GM18907 (cell line): ENCODE measurements around the gene FUT2.
"Not testable (repeated sequence)": the region's sequence is repeated elsewhere in the genome, so short reads cannot be mapped to it uniquely, and the experiment has no call there.

Experiments
- ATAC-seq: cut with Tn5 transposase; IDR thresholded peaks from one replicate; pipeline ENCODE4 v1.9.1; 2021; ENCODE audit warnings: mild to moderate bottlenecking, moderate library complexity; ENCODE audit not compliant: unreplicated experiment

FUT2 gene

DNA sequence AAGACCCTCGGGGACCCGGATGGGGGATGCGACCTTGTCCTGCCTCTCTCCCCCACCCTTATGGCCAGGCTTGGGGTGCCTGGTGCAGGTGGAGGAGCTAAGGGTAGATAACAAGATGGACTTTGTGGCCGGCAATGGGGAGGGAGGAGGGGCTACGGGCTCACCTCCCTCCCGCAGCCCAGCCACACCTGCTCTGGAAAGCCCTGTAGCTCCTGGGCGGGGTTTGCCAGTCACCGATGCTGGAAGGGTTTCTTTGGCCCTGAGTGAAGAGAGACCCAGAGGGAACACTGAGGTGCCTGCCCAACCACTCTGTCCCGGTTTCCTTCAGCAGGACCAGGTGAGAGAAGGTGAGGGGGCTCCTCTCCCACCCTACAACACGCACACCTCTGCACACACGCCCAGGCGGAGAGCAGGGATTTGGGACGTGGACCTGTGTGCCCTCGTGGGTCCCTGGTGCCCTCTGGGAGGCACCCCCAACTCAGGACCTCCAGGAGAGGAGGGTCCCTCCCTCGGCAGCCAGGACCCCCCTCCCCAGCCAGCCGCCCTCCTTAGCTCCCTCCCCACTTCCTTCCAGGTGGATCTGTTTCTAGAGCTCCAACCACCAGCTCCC lies at the start of gene FUT2:
Gene FUT2 (plus strand): TSS at position 229 of the 610 bp plus-strand sequence. CDS start 6,986 bp downstream, outside the sequence.
- no peak for ATAC-seq

DNA sequence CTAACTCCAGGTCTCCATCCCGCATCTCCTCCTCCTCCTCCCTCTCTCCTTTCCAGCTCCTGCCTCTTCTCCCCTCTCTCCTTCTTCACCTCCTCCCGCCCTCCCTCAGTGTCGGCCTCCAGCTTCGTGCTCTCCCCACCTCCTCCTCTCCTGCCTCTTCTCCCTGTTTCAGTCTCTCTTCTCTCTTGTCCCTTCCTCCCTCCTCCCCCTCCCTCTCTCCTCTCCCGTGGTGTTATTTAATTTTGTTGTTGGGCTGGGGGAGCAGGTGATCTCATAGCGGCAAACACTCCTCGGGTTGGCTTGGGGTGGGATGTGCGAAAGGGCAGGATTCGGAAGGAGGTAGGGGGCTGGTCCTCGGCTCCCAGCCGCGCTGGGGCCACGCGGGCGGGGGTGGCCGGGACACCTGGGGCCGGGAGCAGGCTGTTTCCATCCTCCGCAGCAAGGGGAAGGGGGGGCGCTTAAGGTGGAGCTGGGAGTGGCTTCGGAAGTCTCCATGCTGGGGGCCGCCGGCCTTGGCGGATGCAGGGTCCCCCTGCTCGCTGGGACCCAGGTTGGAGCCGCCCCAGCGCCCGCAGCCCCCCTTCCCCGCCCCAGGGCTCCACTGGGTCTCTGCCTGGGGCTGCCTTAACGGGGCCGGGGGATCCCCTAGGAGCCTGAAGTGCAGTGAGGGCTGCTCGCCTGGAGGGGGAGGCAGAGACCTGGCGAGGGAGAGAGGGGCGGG lies 49.6 kb upstream of the FUT2 start, which contains the start of gene CA11:
Gene CA11 (minus strand): TSS at position 187 of the 721 bp plus-strand sequence. CDS start 555 bp downstream, outside the sequence.
- peak; percentile 61 for ATAC-seq

DNA sequence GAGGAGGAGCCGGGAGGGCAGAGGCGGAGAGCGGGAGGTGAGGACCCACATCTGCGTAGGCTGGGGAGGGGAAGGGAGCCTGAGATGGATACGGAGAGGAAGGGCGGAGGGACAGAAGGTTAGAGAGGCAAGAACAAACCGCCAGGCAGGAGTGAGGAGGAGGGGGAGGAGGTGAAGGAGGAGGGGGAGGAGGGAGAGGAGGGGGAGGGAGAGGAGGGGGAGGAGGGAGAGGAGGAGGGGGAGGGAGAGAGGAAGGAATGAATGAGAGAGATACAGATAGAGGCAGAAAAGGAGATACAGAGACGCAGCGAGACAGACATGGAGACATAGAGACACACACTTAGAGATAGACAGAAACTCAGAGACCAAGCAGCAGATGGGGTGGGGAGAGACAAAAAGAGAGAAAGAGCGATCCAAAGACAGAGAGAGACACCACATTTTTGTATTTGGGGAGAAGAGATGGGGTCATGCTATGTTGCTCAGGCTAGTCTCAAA lies 49.0 kb upstream of the FUT2 start:
- ATAC-seq = no peak

DNA sequence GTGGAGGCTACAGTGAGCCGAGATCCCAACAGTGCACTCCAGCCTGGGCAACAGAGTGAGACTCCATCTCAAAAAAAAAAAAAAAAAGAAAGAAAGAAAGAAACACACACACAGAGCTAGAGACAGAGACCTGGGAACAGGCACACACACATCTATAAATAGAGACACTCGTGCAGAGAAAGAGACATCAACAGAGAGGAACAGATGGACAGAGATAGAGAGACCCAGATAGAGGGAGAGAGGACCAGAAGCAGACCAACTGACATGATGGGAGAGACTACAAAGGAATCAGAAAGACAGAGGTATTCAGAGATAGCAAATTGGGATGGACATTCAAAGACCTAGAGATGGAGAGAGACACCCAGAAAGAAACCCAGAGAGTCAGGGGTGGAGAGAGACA lies 47.6 kb upstream of the FUT2 start:
- no peak for ATAC-seq

DNA sequence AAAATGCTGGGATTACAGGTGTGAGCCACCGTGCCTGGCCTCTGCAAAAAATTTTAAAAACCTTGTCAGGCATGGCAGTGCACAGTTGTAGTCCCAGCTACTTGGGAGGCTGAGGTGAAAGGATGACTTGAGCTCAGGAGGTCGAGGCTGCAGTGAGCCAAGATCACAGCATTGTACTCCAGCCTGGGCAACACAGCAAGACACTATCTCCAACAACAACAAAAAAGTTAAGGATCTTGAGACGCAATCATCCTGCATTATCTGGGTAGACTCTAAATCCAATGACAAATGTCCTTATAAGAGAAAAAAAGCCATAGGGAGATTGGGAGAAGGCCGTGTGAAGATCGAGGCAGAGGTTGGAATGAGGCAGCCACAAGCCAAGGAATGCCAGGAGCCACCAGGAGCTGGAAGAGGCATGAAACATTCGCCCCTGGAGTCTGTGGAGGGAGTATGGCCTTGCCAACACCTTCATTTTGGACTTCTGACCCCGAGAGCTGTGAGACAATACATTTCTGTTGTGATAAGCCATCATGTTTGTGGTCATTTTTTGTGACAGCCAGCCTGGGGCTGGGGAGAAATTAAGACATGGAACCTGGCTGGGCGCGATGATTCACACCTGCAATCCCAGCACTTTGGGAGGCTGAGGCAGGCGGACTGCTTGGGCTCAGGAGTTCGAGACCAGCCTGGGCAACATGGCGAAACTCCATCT lies 44.6 kb upstream of the FUT2 start:
- ATAC-seq = no peak

DNA sequence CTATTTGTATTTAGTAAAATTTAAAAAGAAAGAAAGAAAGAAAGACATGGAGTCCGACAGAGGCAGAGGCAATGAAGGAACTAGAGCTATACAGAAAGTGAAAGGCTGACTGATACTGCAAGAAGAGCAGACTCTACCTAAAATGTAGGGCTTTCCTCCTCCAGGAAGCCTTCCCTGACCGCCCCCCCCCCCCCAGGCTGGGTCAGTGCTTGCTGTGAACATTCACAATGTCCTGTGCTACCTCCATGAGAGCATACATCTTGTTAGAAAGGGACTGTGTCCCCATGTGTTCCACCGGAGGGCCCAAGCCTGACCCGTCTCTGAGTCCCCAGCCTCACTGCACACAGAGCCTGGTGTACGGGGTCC lies 44.1 kb upstream of the FUT2 start:
- ATAC-seq = no peak

DNA sequence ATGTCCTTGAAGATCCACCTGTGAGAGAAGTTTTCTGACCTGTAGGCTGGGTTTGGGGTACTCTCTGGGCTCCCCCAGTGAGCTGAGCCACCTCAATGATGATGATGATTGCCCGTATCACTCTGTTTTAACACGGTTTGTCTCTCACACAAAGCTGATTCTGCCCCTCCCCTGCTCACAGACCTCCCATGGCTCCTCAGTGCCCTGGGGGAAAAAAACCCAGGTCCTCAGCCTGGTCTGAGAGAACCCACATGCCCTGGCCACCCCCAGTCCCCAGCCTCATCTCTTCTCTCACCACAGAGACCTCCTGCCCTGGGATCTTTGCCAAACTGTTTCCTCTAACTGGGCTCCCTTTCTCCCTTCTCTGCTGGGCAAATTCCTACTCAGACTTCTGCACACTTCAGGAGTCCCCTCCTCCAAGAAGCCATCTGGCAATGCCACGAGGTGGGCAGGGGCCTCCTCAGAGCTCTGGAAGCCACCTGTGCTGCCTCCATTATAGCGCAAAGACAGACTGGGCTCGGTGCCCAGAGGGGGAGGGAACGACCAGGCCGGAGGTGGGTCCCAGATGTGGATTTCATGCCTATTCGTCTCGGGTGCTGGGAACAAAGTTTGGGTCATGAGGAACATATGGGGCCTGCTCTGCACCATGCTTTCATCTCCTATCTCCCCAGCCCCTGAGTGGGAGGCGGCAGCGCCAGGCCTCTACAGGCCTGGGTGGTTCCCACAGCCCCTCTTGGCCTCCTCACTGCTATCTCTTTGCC lies 41.3 kb upstream of the FUT2 start:
- ATAC-seq = no peak

DNA sequence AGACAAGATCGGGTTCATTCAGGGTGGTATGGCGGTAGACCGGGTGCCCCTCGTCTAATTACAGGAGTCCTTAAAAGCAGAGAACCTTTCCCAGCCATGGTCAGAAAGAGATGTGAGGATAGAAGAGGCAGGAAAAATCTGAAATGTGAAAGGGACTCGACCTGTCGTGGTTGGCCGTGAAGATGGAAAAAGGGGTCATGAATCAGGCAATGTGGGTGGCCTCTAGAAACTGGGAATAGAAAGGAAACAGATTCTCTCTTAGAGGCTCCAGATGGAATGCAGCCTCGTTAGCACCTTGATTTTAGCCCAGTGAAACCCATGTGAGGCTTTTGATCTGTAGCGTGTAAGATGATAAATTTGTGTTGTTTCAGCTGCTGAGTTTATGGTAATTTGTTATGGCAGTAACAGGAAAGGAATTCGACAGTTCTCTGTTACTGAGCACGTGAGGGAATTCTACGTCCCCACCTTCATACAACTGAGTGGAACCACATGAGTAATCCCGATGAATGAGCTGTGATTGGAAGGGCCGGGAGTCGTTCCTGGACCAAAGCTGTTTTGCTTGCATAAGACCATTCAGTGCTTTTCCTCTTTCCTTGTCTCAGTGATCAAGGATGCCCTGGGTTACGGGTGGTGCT lies 38.8 kb upstream of the FUT2 start:
- no peak for ATAC-seq

DNA sequence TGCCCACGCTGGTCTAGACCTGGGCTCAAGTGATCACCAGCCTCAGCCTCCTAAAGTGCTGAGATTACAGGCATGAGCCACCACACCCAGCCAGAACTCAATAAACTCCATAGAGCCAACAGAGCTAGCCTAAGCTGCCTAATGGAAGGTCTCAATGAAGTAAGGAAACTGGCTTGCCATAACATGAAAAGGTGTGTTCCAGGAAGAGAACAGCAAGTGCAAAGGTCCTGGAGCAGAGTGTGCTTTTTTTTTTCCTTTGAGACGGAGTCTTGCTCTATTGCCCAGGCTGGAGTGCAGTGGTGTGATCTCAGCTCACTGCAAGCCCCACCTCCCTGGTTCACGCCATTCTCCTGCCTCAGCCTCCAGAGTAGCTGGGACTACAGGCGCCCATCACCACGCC lies 37.9 kb upstream of the FUT2 start:
- ATAC-seq = not testable (repeated sequence)

DNA sequence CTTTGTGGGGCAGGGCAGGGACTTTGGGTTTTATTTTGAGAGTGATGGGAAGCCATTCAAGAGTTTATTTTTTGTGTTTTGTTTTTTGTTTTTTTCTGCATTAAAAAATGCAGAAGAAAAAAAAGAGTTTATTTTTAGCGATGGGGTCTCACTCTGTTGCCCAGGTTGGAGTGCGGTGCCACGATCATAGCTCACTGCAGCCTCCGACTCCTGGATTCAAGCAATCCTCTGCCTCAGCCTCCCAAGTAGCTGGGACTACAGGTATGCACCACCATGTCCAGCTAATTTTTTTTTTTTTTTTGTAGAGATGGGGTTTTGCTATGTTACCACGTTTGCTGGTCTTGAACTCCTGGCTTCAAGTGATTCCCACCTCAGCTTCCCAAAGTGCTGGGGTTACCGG lies 37.3 kb upstream of the FUT2 start:
- no peak for ATAC-seq

DNA sequence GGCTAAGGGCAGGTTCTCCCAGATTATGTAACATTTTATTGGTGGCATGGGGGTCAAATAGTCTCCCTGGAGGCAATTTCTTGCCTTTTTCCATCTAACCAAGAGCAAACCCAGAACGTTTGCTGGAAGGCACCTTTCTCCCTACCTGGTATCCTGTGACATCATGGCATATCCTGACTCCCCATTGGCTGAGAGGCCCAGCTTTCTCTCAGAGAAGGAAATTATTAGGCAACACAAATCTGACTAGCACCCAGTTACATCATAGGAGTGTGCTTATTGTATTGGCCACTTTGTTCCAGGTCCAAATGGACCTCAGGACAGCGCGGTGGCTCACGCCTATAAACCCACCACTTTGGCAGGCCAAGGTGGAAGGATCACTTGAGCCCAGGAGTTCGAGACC lies 36.0 kb upstream of the FUT2 start:
- no peak for ATAC-seq

DNA sequence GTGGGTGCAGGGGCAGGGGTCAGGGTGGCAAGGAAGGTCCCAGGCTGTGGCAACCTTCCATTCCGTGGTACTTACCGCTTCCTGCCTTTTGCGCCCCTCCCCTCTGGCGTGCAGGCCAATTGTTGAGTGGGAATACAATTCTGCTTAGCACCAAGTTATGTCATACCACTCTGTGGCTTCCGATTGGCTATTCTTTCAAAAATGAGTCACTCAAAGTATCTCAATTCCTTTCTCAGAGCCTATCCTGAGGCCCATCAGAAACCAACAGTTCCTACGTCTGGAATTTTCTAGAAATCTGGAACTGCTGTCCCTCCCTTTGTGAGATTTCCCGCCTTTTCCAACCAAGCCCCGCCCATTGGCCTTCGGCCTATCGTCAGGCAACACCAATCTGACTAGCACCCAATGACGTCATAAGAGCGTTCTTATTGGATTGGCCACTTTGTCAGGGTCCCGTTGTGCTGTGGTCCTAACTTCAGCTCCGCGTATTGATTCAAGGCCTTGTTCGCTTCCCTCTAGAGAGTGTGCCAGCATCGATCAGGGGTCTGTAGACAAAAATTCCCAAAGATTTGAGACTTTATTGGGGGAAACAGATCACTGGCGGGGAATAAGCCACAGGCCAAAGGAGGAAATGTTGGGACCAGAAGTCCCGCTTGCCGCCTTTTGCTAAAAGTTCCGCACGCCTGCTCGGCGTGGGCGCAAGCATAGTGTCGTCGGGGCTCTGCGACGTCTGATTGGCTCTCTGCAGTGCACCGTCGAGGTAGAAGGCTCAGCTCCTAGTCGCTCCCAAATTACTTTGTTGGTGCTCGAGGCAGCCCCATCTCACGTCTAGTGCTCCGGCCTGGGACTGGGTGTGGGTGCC lies 34.7 kb upstream of the FUT2 start:
- peak; percentile 89 for ATAC-seq

DNA sequence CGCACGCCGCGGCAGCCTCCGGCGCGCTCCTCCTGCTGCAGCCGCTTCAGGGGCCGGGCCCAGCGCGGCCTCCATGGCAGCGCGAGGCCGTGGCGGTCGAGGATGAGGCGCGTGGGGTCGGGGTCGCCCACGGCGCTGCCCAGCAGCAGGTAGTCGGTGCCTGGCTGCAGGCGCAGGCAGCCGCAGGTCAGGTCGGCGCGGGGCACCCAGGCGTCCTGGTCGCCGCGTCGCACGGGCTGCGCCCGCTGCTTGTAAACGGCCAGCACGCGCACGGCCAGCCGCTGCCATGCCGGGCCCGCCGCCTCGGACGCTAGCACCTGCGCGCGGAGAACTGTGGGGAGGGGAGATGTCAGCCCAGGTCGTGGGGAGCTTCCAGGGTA lies 34.1 kb upstream of the FUT2 start:
- ATAC-seq = no peak

DNA sequence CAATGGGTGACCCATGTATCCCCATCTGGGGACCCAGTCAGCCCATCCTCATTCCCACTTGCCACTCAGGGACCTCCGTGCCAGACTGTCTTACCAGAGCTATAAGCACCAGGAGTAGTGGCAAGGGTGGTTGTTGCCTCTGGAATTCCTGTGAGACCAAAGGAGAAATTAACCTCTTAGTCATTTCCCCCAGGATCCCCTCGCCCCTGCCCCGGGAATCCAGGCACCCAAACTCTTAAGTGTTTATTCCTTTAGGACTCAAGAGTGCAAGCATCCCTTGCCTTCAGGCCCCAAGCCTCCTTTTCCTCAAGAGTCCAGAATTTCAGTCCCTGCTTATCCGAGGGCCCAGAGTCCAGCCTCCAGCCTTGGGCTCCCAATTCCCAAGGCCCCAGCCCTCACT lies 32.1 kb upstream of the FUT2 start:
- ATAC-seq = no peak

DNA sequence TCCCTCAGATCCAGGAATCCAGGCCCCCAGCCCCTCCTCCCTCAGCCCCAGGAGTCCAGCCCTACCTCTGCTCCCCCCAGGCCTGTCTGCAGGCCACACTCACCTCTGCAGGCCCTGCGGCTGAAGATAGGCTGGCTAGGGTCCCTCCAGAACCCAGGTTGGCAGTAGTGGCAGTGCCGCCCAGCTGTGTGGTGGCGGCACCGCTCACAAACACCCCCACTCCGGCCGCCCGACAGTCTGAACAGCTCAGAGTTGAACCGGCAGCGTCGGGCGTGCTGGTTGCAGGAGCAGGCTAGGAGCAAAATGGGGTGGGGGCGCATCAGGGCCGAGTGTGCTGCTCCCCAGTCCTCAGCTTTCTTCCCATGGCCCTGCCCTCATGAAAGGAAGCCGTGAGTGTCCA lies 31.3 kb upstream of the FUT2 start:
- ATAC-seq = no peak

DNA sequence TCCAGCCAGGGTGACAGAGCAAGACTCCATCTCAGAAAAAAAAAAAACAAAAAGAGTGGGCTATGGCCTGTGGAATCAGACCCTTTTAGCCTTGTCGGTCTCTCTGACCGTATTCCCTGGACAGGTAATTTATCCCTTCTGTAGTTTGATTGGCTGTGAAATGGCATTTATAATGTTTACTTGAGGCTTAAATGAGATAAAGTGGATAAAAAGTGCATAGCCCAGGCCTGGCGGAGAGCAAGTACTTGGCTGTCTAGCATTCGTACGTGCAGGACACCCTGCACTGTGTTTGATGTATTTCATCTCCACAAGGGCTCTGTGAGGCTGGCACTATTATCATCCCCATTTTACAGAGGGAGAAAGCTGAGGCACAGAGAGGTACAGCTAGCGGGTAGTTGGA lies 30.0 kb upstream of the FUT2 start:
- ATAC-seq = no peak

DNA sequence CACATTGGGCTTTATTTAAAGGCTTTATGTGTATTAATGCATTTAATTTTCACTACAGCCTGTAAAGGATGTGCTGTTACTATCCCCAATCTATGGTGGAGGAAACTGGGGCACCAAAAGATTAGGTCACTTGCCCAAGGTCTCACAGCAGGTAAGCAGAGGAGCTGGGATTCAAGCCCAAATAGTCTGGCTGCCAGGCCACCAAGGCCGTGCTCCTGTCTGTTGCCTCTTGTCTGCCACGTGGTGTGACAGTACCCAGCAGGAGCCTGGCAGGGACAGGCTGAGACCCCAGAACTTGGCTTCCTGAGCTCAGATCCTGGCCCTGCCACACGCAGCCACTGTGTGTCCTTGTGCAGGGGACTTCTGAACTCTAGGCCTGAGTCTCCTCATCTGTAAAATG lies 27.4 kb upstream of the FUT2 start:
- no peak for ATAC-seq

DNA sequence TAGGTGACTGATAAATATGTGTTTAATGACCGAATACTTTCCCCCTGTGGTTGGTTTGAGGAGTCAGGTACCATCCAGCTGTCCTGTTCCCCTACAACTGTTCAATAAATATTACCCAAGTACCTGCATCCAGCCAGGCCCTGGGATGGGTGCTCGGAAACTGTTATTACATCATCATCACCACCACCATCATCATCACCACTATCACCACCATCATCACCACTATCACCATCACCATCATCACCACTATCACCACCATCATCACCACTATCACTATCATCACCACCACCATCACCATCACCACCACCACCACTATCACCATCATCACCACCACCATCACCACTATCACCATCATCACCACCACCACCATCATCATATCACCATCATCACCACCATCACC lies 27.0 kb upstream of the FUT2 start:
- no peak for ATAC-seq

DNA sequence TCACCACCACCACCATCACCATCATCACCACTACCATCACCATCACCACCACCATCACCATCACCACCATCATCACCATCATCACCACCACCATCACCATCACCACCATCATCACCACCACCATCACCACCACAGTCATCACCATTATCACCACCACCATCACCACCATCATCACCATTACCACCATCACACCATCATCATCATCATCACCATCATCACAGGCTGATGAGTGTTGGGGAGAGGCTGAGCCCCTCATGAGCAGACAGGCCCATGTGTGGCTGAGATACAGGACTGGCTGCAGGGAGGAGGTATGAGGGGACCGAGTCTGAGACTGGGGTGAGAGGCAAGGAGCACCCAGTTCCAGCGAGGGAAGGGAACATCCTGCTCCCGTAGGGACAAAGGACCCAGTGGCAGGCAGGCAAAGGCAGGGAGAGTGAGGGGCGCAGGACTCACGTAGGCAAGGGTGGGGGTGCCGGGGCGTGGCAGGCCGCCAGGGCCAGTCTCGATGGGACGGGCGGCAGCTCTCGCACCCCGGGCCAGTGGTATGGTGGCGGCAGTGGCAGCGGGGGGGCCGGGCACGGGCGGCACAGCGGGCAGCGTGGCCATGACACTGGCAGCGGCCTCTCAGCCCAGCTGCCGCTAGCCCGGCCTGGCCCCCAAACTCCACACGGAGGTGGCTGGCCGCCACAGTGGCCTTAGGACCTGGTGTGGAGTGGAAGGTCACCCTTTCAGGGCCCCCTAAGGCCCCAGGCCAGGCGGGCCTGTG lies 25.7 kb upstream of the FUT2 start:
- ATAC-seq = no peak
